ENCODE data around the gene EEF1G.

DNA sequence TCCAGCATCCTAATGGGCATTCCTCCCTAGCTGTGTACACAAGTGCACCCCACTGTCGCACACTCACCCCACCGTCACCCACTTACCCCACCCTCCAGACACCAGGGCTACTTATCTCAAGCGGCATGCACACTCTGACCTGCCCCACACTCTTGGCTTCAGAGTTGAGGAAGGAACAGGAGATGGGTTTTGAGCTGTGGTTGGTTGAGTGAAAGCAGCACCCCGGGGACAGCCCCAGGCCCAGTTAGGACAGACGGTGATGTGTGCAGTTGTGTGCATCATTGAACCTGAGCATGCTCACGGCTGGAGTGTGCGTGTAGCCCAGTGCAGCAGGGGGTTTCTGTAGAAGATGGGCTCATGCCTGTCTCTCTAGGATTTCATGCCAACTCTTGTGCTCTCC, 59.5 kb downstream of the EEF1G start:
- no peak for TF ChIP-seq GATA2 (IDR thresholded peaks at IDR 0.05; ENCODE audit: low read depth, low read length)
- TF ChIP-seq GATA3 (IDR thresholded peaks at IDR 0.05; ENCODE audit: low read depth, low read length), result no peak

Measured in SH-SY5Y (cell line).